Neutrophil (primary cell): ENCODE measurements around the gene WDFY3.
"Not testable (repeated sequence)": the region's sequence is repeated elsewhere in the genome, so short reads cannot be mapped to it uniquely, and the experiment has no call there.

ENCODE experiments used
- H3K27ac ChIP-seq: fragments of 200-600 bp; sonication (generic); 2 replicates; pipeline ENCODE4 v1.5.1; 2016; ENCODE audit warnings: mild to moderate bottlenecking, moderate library complexity
- H3K27me3 ChIP-seq: fragments of 200-600 bp; sonication (generic); 2 replicates; pipeline ENCODE4 v1.6.0; 2016; ENCODE audit warnings: mild to moderate bottlenecking
- H3K36me3 ChIP-seq: fragments of 200-600 bp; sonication (generic); 2 replicates; pipeline ENCODE4 v1.5.1; 2017
- H3K4me1 ChIP-seq, 2 experiments: fragments of 200-600 bp in 1 of 2; sonication (generic) in 1 of 2; 1 replicate in 1 of 2; 2 replicates in 1 of 2; pipeline versions ENCODE4 v1.5.1 to v1.6.1; 2013 to 2016; ENCODE audit warnings: low read depth in 1 of 2, low read length in 1 of 2, mild to moderate bottlenecking in 1 of 2, moderate library complexity in 1 of 2; ENCODE audit not compliant: control insufficient read depth in 1 of 2, insufficient read depth in 1 of 2
- H3K4me3 ChIP-seq, 2 experiments: fragments of 200-600 bp in 1 of 2; sonication (generic) in 1 of 2; 1 replicate in 1 of 2; 2 replicates in 1 of 2; pipeline ENCODE4 v1.5.1; 2013 to 2016; ENCODE audit warnings: low read depth in 1 of 2, low read length in 1 of 2, mild to moderate bottlenecking in 1 of 2, moderate library complexity in 1 of 2
- H3K9me3 ChIP-seq: fragments of 200-600 bp; sonication (generic); 2 replicates; pipeline ENCODE4 v1.5.1; 2016
- CTCF ChIP-seq: fragments of 200-600 bp; sonication (generic); IDR thresholded peaks from 2 replicates; pipeline ENCODE4 v1.5.1; 2016; ENCODE audit warnings: antibody characterized with exemption

WDFY3 gene

GRCh38 chr4:84684361-84684760 is 282.1 kb downstream of the WDFY3 start:
- no peak overlapping the region for H3K4me3 ChIP-seq
- TF ChIP-seq CTCF, result no peak
- H3K27me3 ChIP-seq, result no peaks in the 10 kb centered on the region
- H3K4me1 ChIP-seq, result no peaks in the 10 kb centered on the region
- H3K36me3 ChIP-seq, result peaks cover 100% of the 10 kb centered on the region
- H3K27ac ChIP-seq, result no peak overlapping the region
- H3K9me3 ChIP-seq, result no peaks in the 10 kb centered on the region

DNA sequence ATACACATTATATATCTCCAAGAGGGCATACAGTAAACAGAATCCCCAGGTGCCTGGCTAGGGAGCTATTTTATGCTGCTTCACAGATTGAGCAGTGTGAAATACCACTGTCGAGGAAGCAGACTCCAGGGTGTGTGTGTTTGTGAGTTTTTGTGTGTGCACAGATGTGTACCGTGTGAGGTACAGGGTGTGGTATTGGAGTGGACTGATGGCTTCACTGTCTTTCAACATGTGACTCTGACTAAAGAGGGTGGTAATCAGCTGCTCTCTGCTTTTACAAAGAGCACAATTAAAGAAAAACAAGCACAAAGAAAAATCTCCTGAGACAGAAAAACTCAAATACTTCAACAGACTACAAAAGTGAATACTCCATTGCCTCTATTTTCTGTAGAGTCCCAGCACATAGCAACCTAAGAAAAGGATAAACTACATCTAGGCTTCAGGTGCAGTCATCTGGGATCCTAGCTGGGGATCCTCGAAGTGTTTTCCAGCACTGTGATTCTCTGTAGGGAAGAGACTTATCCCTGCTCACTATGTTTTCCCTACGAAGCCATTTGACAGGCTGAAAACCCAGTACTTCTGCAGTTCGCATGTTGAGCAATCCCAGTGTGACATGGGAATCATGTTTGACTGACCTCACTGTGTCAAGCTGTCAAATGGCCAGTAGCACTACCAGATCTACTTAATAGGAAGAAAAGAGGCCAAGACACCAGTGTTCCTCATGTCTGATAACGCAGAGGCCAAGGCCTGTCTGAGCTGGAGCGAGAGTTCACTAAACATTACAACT is 283.2 kb downstream of the WDFY3 start:
- H3K4me3 ChIP-seq, result no peak overlapping the region
- no peak for TF ChIP-seq CTCF
- peaks cover 100% of the 10 kb centered on the region for H3K36me3 ChIP-seq
- H3K9me3 ChIP-seq, result no peaks in the 10 kb centered on the region
- no peak overlapping the region for H3K27ac ChIP-seq
- no peaks in the 10 kb centered on the region for H3K4me1 ChIP-seq
- no peaks in the 10 kb centered on the region for H3K27me3 ChIP-seq

DNA sequence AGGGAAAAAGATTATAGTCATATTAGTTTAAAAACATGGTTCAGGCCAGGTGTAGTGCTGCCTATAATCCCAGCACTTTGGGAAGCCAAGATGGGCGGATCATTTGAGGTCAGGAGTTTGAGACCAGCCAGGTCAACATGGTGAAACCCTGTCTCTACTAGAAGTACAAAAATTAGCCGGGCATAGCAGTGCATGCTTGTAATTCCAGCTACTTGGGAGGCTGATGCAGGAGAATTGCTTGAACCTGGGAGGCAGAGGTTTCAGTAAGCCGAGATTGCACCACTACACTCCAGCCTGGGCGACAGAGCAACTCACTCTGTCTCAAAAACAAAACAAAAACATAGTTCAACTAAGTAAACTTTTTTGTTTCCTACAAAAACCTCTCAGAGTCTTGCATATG is 283.8 kb downstream of the WDFY3 start:
- H3K36me3 ChIP-seq, result peaks cover 100% of the 10 kb centered on the region
- not testable (repeated sequence) for H3K4me1 ChIP-seq, H3K27ac ChIP-seq, H3K4me3 ChIP-seq, H3K27me3 ChIP-seq, H3K9me3 ChIP-seq

GRCh38 chr4:84681486-84682274 is 284.8 kb downstream of the WDFY3 start:
- no peaks in the 10 kb centered on the region for H3K27me3 ChIP-seq
- TF ChIP-seq CTCF, result no peak
- peaks cover 100% of the 10 kb centered on the region for H3K36me3 ChIP-seq

GRCh38 chr4:84680956-84681355 is 285.5 kb downstream of the WDFY3 start:
- Histone ChIP-seq H3K4me1 (no peaks in the 10 kb centered on the region), H3K9me3 (no peaks in the 10 kb centered on the region), H3K36me3 (peaks cover 100% of the 10 kb centered on the region), H3K27me3 (no peaks in the 10 kb centered on the region), H3K27ac (no peak overlapping the region), H3K4me3 (no peak overlapping the region)
- no peak for TF ChIP-seq CTCF

More at GRCh38 chr4:84681486-84682274, 284.8 kb downstream of the WDFY3 start:
- no peak overlapping the region for H3K4me3 ChIP-seq
- no peaks in the 10 kb centered on the region for H3K9me3 ChIP-seq
- H3K4me1 ChIP-seq, result no peaks in the 10 kb centered on the region
- no peak overlapping the region for H3K27ac ChIP-seq
